OCI-LY7 (cell line): ENCODE measurements around the gene AOC2. TPM values are rescaled to one million over a fixed set of nuclear protein-coding genes. Genes with fewer than 3 reads are reported as not detected.

Experiments
- BruUV-seq: library from RNA; stranded (reverse); fragments of 400-500 nt; replicated peaks from 2 replicates; lab custom pipeline; 2021; lab: Mats Ljungman, UMichigan
- CTCF ChIA-PET: fragments of 300-600 bp; sonication (Branson Sonifier 250); formaldehyde crosslinking; loops from one replicate; lab custom pipeline; 2022; ENCODE audit warnings: antibody characterized with exemption; ENCODE audit not compliant: unreplicated experiment; lab: Charles Lee
- POLR2A ChIA-PET: fragments of 300-600 bp; sonication (Branson Sonifier 250); formaldehyde crosslinking; loops from one replicate; lab custom pipeline; 2022; ENCODE audit warnings: antibody characterized with exemption; lab: Charles Lee
- DNase-seq: peaks from one replicate; pipeline ENCODE4 v3.0.0-alpha.2; 2015; ENCODE audit warnings: low spot score
- H2AFZ ChIP-seq: fragments of 200-600 bp; sonication (generic), shearing (Covaris generic); 2 replicates; pipeline ENCODE4 v1.6.1; 2014; ENCODE audit warnings: mild to moderate bottlenecking, antibody characterized with exemption, low read length, moderate library complexity
- H3K27ac ChIP-seq: fragments of 200-600 bp; sonication (generic); 2 replicates; pipeline ENCODE4 v1.5.1; 2014; ENCODE audit warnings: mixed run types, low read depth, mild to moderate bottlenecking, moderate library complexity, low read length, inconsistent platforms; ENCODE audit not compliant: poor library complexity, severe bottlenecking
- H3K36me3 ChIP-seq: fragments of 200-600 bp; sonication (generic); 2 replicates; pipeline ENCODE4 v1.6.1; 2014; ENCODE audit warnings: mild to moderate bottlenecking, antibody characterized with exemption, low read length, moderate library complexity, mixed read lengths; ENCODE audit not compliant: insufficient read depth
- H3K4me1 ChIP-seq: fragments of 200-600 bp; sonication (generic); 2 replicates; pipeline ENCODE4 v1.5.1; 2014; ENCODE audit warnings: mild to moderate bottlenecking, low read length; ENCODE audit not compliant: insufficient read depth, poor library complexity, severe bottlenecking
- H3K4me2 ChIP-seq: fragments of 200-600 bp; sonication (generic); 2 replicates; pipeline ENCODE4 v1.6.1; 2014; ENCODE audit warnings: mild to moderate bottlenecking, low read length
- H3K4me3 ChIP-seq: fragments of 200-600 bp; sonication (generic); 2 replicates; pipeline ENCODE4 v1.5.1; 2014; ENCODE audit warnings: mild to moderate bottlenecking, low read depth, low read length; ENCODE audit not compliant: poor library complexity, severe bottlenecking
- H3K79me2 ChIP-seq: fragments of 200-600 bp; sonication (generic); 2 replicates; pipeline ENCODE4 v1.6.1; 2016; ENCODE audit warnings: low read depth, mild to moderate bottlenecking, low read length, moderate library complexity, mixed read lengths; ENCODE audit not compliant: insufficient read depth
- H3K9me2 ChIP-seq: fragments of 200-600 bp; sonication (generic); 2 replicates; pipeline ENCODE4 v1.6.1; 2016; ENCODE audit warnings: mild to moderate bottlenecking, low read length, mixed read lengths; ENCODE audit not compliant: insufficient read depth
- H3K9me3 ChIP-seq: fragments of 200-600 bp; sonication (generic); 2 replicates; pipeline ENCODE4 v1.6.1; 2014; ENCODE audit warnings: mild to moderate bottlenecking, mixed run types, low read length, mixed read lengths
- H4K20me1 ChIP-seq: fragments of 200-600 bp; sonication (generic); 2 replicates; pipeline ENCODE4 v1.6.1; 2014; ENCODE audit warnings: mild to moderate bottlenecking, antibody characterized with exemption, low read length, moderate library complexity, mixed read lengths; ENCODE audit not compliant: insufficient read depth
- EZH2phosphoT487 ChIP-seq: fragments of 200-600 bp; sonication (generic); IDR thresholded peaks from 2 replicates; pipeline ENCODE4 v1.6.1; 2018; ENCODE audit warnings: low read depth, borderline replicate concordance, mild to moderate bottlenecking, mixed run types, antibody characterized with exemption, low read length, moderate library complexity, mixed read lengths
- intact Hi-C: fragments of 100-400 bp; cut with micrococcal nuclease; formaldehyde crosslinking; loops from one replicate; pipeline ENCODE4 v1.10.0; 2022; ENCODE audit not compliant: unreplicated experiment
- total RNA-seq, 2 experiments: library from RNA; depleted of rRNA in 1 of 2; stranded (reverse); fragments of >200 nt in 1 of 2; shearing (Covaris generic) in 1 of 2; gene quantifications; 2 replicates each; pipeline ENCODE4 v1.2.3, GENCODE V29; 2014 to 2022
- TF ChIP-seq, protein P1 (sequence below): fragments of 200-600 bp; sonication (generic); conservative IDR thresholded peaks from 2 replicates; pipeline ENCODE4 v1.5.1; 2014; ENCODE audit warnings: mild to moderate bottlenecking, antibody characterized with exemption, low read length, moderate library complexity, mixed read lengths

The AOC2 gene
- total RNA-seq, 2 experiments from 2014 or later, result 3.3 to 5.4 TPM

DNA sequence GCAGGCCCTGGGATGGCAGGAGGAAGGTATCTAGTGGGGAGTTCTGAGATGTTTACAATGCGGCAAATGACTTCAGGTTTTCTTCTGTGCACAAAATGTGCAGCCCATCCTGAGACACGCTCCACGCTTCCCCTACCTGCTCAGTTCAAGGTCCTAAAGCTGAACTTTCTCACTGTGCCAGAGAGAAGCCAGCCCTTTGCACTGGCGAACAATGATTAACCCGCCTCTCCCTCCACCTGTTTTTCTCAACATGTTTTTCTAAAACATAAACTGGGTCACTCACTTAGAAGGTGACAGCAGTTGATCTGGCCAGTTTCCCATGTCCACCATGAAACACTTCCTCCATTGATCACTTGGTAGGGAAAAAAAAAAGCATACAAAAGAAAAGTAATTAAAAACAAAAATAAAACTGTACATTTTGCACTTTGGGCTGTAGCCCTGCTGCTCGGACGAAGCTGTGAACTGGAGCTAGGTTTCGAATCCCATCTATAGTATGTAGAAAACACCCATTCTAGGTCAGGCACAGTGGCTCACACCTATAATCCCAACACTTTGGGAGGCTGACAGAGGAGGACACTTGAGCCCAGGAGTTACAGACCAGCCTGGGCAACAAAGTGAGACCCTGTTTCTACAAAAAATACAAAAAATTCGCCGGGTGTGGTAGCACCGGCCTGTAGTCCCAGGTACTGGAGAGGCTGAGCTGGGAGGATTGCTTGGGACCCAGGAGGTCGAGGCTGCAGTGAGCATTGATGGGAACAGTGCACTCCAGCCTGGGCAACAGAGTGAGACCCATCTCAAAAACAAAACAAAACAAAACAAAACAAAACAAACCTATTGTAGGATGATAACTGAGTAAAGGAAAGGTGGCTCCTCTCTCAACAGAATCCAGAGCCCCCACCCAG lies 50.2 kb downstream of the AOC2 start:
- ChIA-PET CTCF (no interaction called here), POLR2A (interaction anchor here (1.0 kb wide), 1 partner anchor 8 kb away, joined by 4 read pairs; no protein-coding TSS in a partner anchor)
- peaks cover 6% of the 10 kb centered on the region for H3K4me1 ChIP-seq
- H3K9me2 ChIP-seq, result no peaks in the 10 kb centered on the region
- DNase-seq, result no peak
- no peak overlapping the region for H3K4me2 ChIP-seq
- intact Hi-C loops, result no loop called here
- no peaks in the 10 kb centered on the region for H3K36me3 ChIP-seq
- TF ChIP-seq, protein P1, sequence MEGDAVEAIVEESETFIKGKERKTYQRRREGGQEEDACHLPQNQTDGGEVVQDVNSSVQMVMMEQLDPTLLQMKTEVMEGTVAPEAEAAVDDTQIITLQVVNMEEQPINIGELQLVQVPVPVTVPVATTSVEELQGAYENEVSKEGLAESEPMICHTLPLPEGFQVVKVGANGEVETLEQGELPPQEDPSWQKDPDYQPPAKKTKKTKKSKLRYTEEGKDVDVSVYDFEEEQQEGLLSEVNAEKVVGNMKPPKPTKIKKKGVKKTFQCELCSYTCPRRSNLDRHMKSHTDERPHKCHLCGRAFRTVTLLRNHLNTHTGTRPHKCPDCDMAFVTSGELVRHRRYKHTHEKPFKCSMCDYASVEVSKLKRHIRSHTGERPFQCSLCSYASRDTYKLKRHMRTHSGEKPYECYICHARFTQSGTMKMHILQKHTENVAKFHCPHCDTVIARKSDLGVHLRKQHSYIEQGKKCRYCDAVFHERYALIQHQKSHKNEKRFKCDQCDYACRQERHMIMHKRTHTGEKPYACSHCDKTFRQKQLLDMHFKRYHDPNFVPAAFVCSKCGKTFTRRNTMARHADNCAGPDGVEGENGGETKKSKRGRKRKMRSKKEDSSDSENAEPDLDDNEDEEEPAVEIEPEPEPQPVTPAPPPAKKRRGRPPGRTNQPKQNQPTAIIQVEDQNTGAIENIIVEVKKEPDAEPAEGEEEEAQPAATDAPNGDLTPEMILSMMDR, result no peak
- no peak for TF ChIP-seq EZH2phosphoT487
- no peaks in the 10 kb centered on the region for H3K79me2 ChIP-seq
- BruUV-seq, result no TSS peak
- no peaks in the 10 kb centered on the region for H4K20me1 ChIP-seq
- no peaks in the 10 kb centered on the region for H3K9me3 ChIP-seq
- H3K4me3 ChIP-seq, result no peak overlapping the region
- no peak overlapping the region for H3K27ac ChIP-seq
- H2AFZ ChIP-seq, result no peak overlapping the region

DNA sequence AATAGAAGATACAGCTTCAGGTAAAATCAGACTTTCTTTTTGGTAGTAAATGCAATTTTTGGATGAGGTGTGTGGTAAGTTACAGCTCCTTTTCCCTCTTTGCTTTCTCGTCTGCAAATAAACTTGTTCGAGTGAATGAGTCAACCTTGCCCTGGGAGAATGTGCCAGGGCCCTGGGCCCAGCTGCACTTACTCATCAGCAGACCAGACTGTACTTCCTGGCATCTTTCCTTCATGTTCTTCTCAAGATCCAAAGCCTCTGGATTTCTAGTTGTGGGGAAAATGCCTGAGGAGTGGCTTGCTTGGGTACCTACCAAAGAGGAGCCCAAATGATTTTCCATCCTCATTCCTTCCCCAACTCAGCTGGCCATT lies 50.8 kb downstream of the AOC2 start:
- no peak overlapping the region for H2AFZ ChIP-seq
- no peak for DNase-seq
- H4K20me1 ChIP-seq, result no peaks in the 10 kb centered on the region
- ChIA-PET CTCF (no interaction called here), POLR2A (interaction anchor here (1.0 kb wide), 1 partner anchor 8 kb away, joined by 4 read pairs; no protein-coding TSS in a partner anchor)
- no peaks in the 10 kb centered on the region for H3K79me2 ChIP-seq
- TF ChIP-seq EZH2phosphoT487, result no peak
- TF ChIP-seq, protein P1, result no peak
- H3K4me3 ChIP-seq, result no peak overlapping the region
- intact Hi-C loops, result no loop called here
- H3K9me3 ChIP-seq, result no peaks in the 10 kb centered on the region
- H3K4me2 ChIP-seq, result no peak overlapping the region
- peaks cover 6% of the 10 kb centered on the region for H3K4me1 ChIP-seq
- H3K27ac ChIP-seq, result no peak overlapping the region
- no TSS peak for BruUV-seq
- no peaks in the 10 kb centered on the region for H3K9me2 ChIP-seq
- H3K36me3 ChIP-seq, result no peaks in the 10 kb centered on the region
